Stimulated activated CD4-positive, alpha-beta T cell treated with anti-CD3 and anti-CD28 coated beads, Interleukin-15, amount 100 ng/mL, for 24 hours (primary cell): ENCODE data around the gene NFXL1.

Experiments
- DNase-seq: peaks from one replicate; pipeline ENCODE4 v3.0.0-alpha.2; 2020

The NFXL1 gene

GRCh38 chr4:47830265-47831025, 83.9 kb downstream of the NFXL1 start:
- no peak for DNase-seq

- no peak for DNase-seq
Observed at GRCh38 chr4:47829438-47829837, 84.9 kb downstream of the NFXL1 start.

GRCh38 chr4:47827343-47828047, 86.9 kb downstream of the NFXL1 start:
- no peak for DNase-seq

GRCh38 chr4:47824840-47825239, 89.5 kb downstream of the NFXL1 start:
- no peak for DNase-seq

GRCh38 chr4:47819178-47819577, 95.2 kb downstream of the NFXL1 start:
- DNase-seq = no peak

GRCh38 chr4:47817275-47817674, 97.1 kb downstream of the NFXL1 start:
- DNase-seq = no peak

- no peak for DNase-seq
Observed at GRCh38 chr4:47816748-47817147, 97.6 kb downstream of the NFXL1 start.

- DNase-seq = no peak
Observed at GRCh38 chr4:47814618-47815295, 99.6 kb downstream of the NFXL1 start.

GRCh38 chr4:47809654-47810203, 104.7 kb downstream of the NFXL1 start:
- DNase-seq = no peak

- no peak for DNase-seq
Observed at GRCh38 chr4:47804598-47804997, 109.8 kb downstream of the NFXL1 start.

- DNase-seq = no peak
Observed at GRCh38 chr4:47801481-47802002, 112.8 kb downstream of the NFXL1 start.

- no peak for DNase-seq
Observed at GRCh38 chr4:47798165-47798564, 116.2 kb downstream of the NFXL1 start.
